PC-9 (cell line): ENCODE results near the gene TOX2. TPM values are rescaled to one million over a fixed set of nuclear protein-coding genes. Genes with fewer than 3 reads are reported as not detected.

Experiments
- BruUV-seq: library from RNA; stranded (reverse); fragments of 400-500 nt; replicated peaks from 2 replicates; lab custom pipeline; 2021; lab: Mats Ljungman, UMichigan
- CTCF ChIA-PET: fragments of 300-600 bp; sonication (Branson Sonifier 250); formaldehyde crosslinking; loops from one replicate; lab custom pipeline; 2022; ENCODE audit warnings: antibody characterized with exemption; lab: Charles Lee
- POLR2A ChIA-PET: fragments of 300-600 bp; sonication (Branson Sonifier 250); formaldehyde crosslinking; loops from one replicate; lab custom pipeline; 2022; ENCODE audit warnings: antibody characterized with exemption; ENCODE audit not compliant: unreplicated experiment; lab: Charles Lee
- DNase-seq, 2 experiments: peaks; one replicate each; pipeline versions ENCODE4 v3.0.0 to v3.0.0-alpha.2; 2015 to 2022; ENCODE audit warnings: mixed read lengths in 1 of 2
- H2AFZ ChIP-seq: fragments of 200-600 bp; sonication (generic); 2 replicates; pipeline ENCODE4 v1.8.1; 2017; ENCODE audit warnings: antibody characterized with exemption
- H3F3A ChIP-seq: fragments of 200-600 bp; sonication (generic); 2 replicates; pipeline ENCODE4 v1.8.1; 2017; ENCODE audit warnings: antibody characterized with exemption, mild to moderate bottlenecking, low read depth; ENCODE audit not compliant: insufficient read depth
- H3K27ac ChIP-seq: fragments of 200-600 bp; sonication (generic); 2 replicates; pipeline ENCODE4 v1.6.1; 2016; ENCODE audit warnings: mixed run types
- H3K27me3 ChIP-seq: fragments of 200-600 bp; sonication (generic); 2 replicates; pipeline ENCODE4 v1.6.1; 2016; ENCODE audit warnings: low read depth, mixed run types; ENCODE audit not compliant: insufficient read depth
- H3K36me3 ChIP-seq: fragments of 200-600 bp; sonication (generic); 2 replicates; pipeline ENCODE4 v1.6.1; 2016; ENCODE audit warnings: low read depth, mixed run types
- H3K4me1 ChIP-seq: fragments of 200-600 bp; sonication (generic); replicated peaks from 2 replicates; pipeline ENCODE4 v1.6.1; 2016; ENCODE audit warnings: mixed run types; ENCODE audit not compliant: insufficient read depth
- H3K4me2 ChIP-seq: fragments of 200-600 bp; sonication (generic); 2 replicates; pipeline ENCODE4 v1.6.1; 2017; ENCODE audit warnings: mixed run types
- H3K4me3 ChIP-seq: fragments of 200-600 bp; sonication (generic); 2 replicates; pipeline ENCODE4 v1.6.1; 2016; ENCODE audit warnings: mixed run types
- H3K79me2 ChIP-seq: fragments of 200-600 bp; sonication (generic); 2 replicates; pipeline ENCODE4 v1.6.1; 2017; ENCODE audit warnings: low read depth, mixed run types
- H3K9me2 ChIP-seq: fragments of 200-600 bp; sonication (generic); 2 replicates; pipeline ENCODE4 v1.8.1; 2017; ENCODE audit warnings: mild to moderate bottlenecking; ENCODE audit not compliant: insufficient read depth
- H3K9me3 ChIP-seq: fragments of 200-600 bp; sonication (generic); 2 replicates; pipeline ENCODE4 v1.8.1; 2016; ENCODE audit warnings: low read depth; ENCODE audit not compliant: insufficient read depth
- H4K20me1 ChIP-seq: fragments of 200-600 bp; sonication (generic); 2 replicates; pipeline ENCODE4 v1.8.1; 2017; ENCODE audit not compliant: insufficient read depth
- EZH2 ChIP-seq: fragments of 200-600 bp; sonication (generic); IDR thresholded peaks from 2 replicates; pipeline ENCODE4 v1.8.0; 2017; ENCODE audit warnings: antibody characterized with exemption, low read depth
- intact Hi-C: fragments of 100-400 bp; cut with micrococcal nuclease; formaldehyde crosslinking; loops from one replicate; pipeline ENCODE4 v1.10.0; 2022; ENCODE audit not compliant: unreplicated experiment
- total RNA-seq: library from RNA; stranded (reverse); gene quantifications from 2 replicates; pipeline ENCODE4 v1.2.3, GENCODE V29; 2021
- TF ChIP-seq, protein P1 (sequence below): fragments of 200-600 bp; sonication (generic); conservative IDR thresholded peaks from 2 replicates; pipeline ENCODE4 v1.6.1; 2017; ENCODE audit warnings: mixed run types, antibody characterized with exemption, mild to moderate bottlenecking, moderate library complexity

The TOX2 gene
- total RNA-seq, 1 experiment from 2014 or later: 30.1 TPM

DNA sequence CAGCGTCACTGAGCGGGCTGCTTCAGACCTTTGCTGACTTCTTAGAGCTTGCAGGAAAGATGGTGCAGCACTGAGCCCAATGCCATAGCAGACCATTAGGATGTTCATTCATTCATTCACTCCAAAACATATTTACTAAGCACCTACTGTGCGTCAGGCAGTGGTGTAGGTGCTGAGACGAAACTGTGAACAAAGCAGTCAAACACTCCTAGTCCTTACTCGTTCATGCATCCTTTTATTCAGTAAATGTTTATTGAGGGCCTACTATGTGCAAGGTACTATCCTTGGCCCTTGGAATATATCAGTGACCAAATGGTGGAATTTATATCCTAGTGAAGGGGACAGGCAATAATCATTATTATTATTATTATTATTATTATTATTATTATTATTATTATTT lies 76.6 kb downstream of the TOX2 start:
- DNase-seq: no peak
- intact Hi-C loops: no loop called here
- Histone ChIP-seq H4K20me1 (no peaks in the 10 kb centered on the region), H3K4me2 (no peak overlapping the region), H3K9me3 (no peaks in the 10 kb centered on the region), H3K9me2 (no peaks in the 10 kb centered on the region), H3K79me2 (peaks cover 4% of the 10 kb centered on the region; the same call in 1 of the 2 replicates), H2AFZ (no peak overlapping the region), H3K4me1 (no peaks in the 10 kb centered on the region), H3K36me3 (peaks cover 12% of the 10 kb centered on the region; the same call in 1 of the 2 replicates), H3F3A (peaks cover 9% of the 10 kb centered on the region; the same call in 1 of the 2 replicates), H3K27ac (no peak overlapping the region), H3K27me3 (no peaks in the 10 kb centered on the region), H3K4me3 (no peak overlapping the region)
- POLR2A ChIA-PET: no interaction called here
- no TSS peak for BruUV-seq
- TF ChIP-seq, protein P1, sequence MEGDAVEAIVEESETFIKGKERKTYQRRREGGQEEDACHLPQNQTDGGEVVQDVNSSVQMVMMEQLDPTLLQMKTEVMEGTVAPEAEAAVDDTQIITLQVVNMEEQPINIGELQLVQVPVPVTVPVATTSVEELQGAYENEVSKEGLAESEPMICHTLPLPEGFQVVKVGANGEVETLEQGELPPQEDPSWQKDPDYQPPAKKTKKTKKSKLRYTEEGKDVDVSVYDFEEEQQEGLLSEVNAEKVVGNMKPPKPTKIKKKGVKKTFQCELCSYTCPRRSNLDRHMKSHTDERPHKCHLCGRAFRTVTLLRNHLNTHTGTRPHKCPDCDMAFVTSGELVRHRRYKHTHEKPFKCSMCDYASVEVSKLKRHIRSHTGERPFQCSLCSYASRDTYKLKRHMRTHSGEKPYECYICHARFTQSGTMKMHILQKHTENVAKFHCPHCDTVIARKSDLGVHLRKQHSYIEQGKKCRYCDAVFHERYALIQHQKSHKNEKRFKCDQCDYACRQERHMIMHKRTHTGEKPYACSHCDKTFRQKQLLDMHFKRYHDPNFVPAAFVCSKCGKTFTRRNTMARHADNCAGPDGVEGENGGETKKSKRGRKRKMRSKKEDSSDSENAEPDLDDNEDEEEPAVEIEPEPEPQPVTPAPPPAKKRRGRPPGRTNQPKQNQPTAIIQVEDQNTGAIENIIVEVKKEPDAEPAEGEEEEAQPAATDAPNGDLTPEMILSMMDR: no peak
- no peak for TF ChIP-seq EZH2
- CTCF ChIA-PET: no interaction called here

DNA sequence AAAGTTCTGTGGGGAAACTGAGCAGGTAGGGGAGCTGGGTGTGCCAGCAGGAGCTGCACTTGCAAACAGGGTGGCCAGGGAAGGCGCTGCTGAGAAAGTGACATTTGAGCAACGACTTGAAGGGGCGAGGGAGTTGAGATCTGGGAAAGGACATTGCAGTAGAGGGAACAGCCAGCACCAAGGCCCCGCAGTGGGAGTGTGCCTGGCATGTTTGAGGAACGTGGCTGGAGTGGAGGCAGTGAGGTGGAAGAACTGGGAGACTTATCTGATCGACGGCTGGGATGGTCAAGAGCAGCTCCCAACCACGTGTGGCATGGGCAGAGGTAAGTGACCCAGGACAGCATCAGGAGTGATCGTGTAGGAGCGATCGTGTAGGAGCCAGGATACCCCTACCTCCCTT lies 77.3 kb downstream of the TOX2 start:
- DNase-seq: no peak
- H4K20me1 ChIP-seq: no peaks in the 10 kb centered on the region
- H3K36me3 ChIP-seq: peaks cover 11% of the 10 kb centered on the region; the same call in 1 of the 2 replicates
- intact Hi-C loops: no loop called here
- no peaks in the 10 kb centered on the region for H3K9me3 ChIP-seq
- ChIA-PET POLR2A (no interaction called here), CTCF (interaction anchor here (0.6 kb wide), 1 partner anchor 393 kb away, joined by 3 read pairs; no protein-coding TSS in a partner anchor)
- no peak overlapping the region for H3K27ac ChIP-seq
- H3F3A ChIP-seq: peaks cover 2% of the 10 kb centered on the region; the same call in 1 of the 2 replicates
- BruUV-seq: no TSS peak
- no peaks in the 10 kb centered on the region for H3K9me2 ChIP-seq
- H3K4me2 ChIP-seq: no peak overlapping the region
- H3K79me2 ChIP-seq: peaks cover 4% of the 10 kb centered on the region; the same call in 1 of the 2 replicates
- TF ChIP-seq EZH2: no peak
- TF ChIP-seq, protein P1: no peak
- H3K4me3 ChIP-seq: no peak overlapping the region
- no peaks in the 10 kb centered on the region for H3K27me3 ChIP-seq
- H3K4me1 ChIP-seq: no peaks in the 10 kb centered on the region
- H2AFZ ChIP-seq: no peak overlapping the region

DNA sequence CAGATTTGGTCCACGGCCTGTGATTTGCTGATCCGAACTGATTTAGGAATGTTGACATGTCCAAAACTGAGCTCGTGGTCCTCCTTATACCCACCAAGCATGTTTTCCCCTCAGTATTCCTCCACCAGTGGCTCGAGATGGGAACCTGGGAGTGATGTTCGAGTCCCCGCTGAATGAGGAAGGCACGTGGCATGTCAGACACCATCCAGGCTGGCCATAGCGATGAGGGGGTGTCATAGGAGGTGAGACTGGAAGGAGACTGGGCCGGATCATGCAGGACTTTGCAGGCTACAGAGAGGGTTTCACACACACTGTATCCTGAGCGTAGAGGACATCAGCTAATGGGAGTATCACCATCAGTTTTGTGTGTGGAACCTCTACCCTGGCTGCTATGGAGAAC lies 78.2 kb downstream of the TOX2 start:
- no peaks in the 10 kb centered on the region for H4K20me1 ChIP-seq
- H2AFZ ChIP-seq: no peak overlapping the region
- intact Hi-C loops: no loop called here
- H3K4me3 ChIP-seq: no peak overlapping the region
- H3K27ac ChIP-seq: no peak overlapping the region
- H3K79me2 ChIP-seq: peaks cover 8% of the 10 kb centered on the region
- TF ChIP-seq, protein P1: no peak
- TF ChIP-seq EZH2: no peak
- no peaks in the 10 kb centered on the region for H3K27me3 ChIP-seq
- H3K9me3 ChIP-seq: no peaks in the 10 kb centered on the region
- BruUV-seq: no TSS peak
- no peaks in the 10 kb centered on the region for H3K9me2 ChIP-seq
- 0 out of 2 replicates have a peak, but pooled peaks cover 12% of the 10 kb centered on the region for H3K36me3 ChIP-seq
- no peak for DNase-seq
- ChIA-PET CTCF (no interaction called here), POLR2A (no interaction called here)
- H3F3A ChIP-seq: no peaks in the 10 kb centered on the region; the same call in 1 of the 2 replicates
- H3K4me2 ChIP-seq: no peak overlapping the region
- no peaks in the 10 kb centered on the region for H3K4me1 ChIP-seq
